ENCODE data around the gene HMOX1. TPM values are rescaled to one million over a fixed set of nuclear protein-coding genes. Genes with fewer than 3 reads are reported as not detected.

Gene HMOX1
- total and polyA plus RNA-seq, 2 of the 8 experiments (the other 6 are each of a cell fraction or from before 2014, with no cell fraction given): 25.0 to 41.6 TPM

GRCh38 chr22:35350539-35351503, 30.1 kb upstream of the HMOX1 start:
- peaks cover 1% of the 10 kb centered on the region in 2 experiments for H4K20me1 ChIP-seq (replicated peaks in 1 of 2; ENCODE audit: control insufficient read depth in 1 of 2, insufficient read depth in 2 of 2, low read length in 2 of 2)
- H2BK12ac ChIP-seq (ENCODE audit: low read depth, low read length): peak overlapping the region; percentile 75; the same call in 1 of the 2 replicates
- H4K5ac ChIP-seq (ENCODE audit: insufficient read length, low read depth, low read length): no peak overlapping the region
- H2BK15ac ChIP-seq (ENCODE audit: low read length): no peak overlapping the region; the same call in 1 of the 2 replicates
- H3K23ac ChIP-seq (ENCODE audit: insufficient read length): no peak overlapping the region
- peak; percentile 89 for FAIRE-seq
- H2AFZ ChIP-seq (ENCODE audit: low read length): peak overlapping the region; percentile 96
- peaks cover 3% of the 10 kb centered on the region; the same call in 1 of the 2 replicates for H3K23me2 ChIP-seq (ENCODE audit: low read depth, low read length)
- peak overlapping the region; percentile 75; the same call in 1 of the 2 replicates for H2BK20ac ChIP-seq (ENCODE audit: low read length)
- H2BK5ac ChIP-seq (ENCODE audit: low read depth, low read length): peak overlapping the region; percentile 53; the same call in 1 of the 2 replicates
- POLR2A ChIA-PET (ENCODE audit: partially characterized antibody): interaction anchor here (0.6 to 5.7 kb wide), 12 partner anchors 10 to 706 kb away, joined by 3 to 36 read pairs (median 5); no protein-coding TSS in a partner anchor
- peak overlapping the region; percentile 3 for H3K4ac ChIP-seq (replicated peaks; ENCODE audit: insufficient read length, low read depth, low read length)
- H3K4me2 ChIP-seq (ENCODE audit: insufficient read depth in 1 of 2, low read depth in 2 of 2, low read length in 2 of 2): peak overlapping the region; percentile 63 to 78
- H4K91ac ChIP-seq (replicated peaks; ENCODE audit: insufficient read length, low read length): peak overlapping the region; percentile 93
- peak overlapping the region; percentile 42 for H3K56ac ChIP-seq (replicated peaks; ENCODE audit: insufficient read length, low read depth, low read length)
- H3K27me3 ChIP-seq (replicated peaks in 1 of 4; ENCODE audit: control insufficient read depth in 3 of 4, extremely low read depth in 1 of 4, insufficient read depth in 3 of 4, low read length in 3 of 4): peaks cover 0 to 4% (median 0%) of the 10 kb centered on the region in 4 experiments; a peak in 4 of 7 replicates
- H4K8ac ChIP-seq (ENCODE audit: extremely low read depth, insufficient read depth, low read length): peak overlapping the region; percentile 90
- H3K18ac ChIP-seq (ENCODE audit: extremely low read depth, low read length): peak overlapping the region; percentile 88
- WGBS, 2 experiments (ENCODE audit: extremely low coverage in 1 of 2, insufficient coverage in 1 of 2, insufficient read length in 1 of 2, insufficient replicate concordance in 2 of 2, low coverage in 1 of 2, low lambda C conversion rate in 2 of 2, missing lambda C conversion rate in 1 of 2): 9% methylated on average over 43 of the region's 47 CpGs; no CpG with 5 or more reads in 1 of the 2 experiments
- H3K9me3 ChIP-seq (ENCODE audit: insufficient read depth in 2 of 2, low read depth in 1 of 2, low read length in 1 of 2): no peaks in the 10 kb centered on the region
- CTCF ChIA-PET (ENCODE audit: partially characterized antibody): interaction anchor here (0.6 to 5.1 kb wide), 43 partner anchors 8 to 270 kb away, joined by 3 to 39 read pairs (median 5); partner anchors contain the start of gene HMOX1
- DNase-seq (ENCODE audit: low read depth in 1 of 2, low spot score in 2 of 2): peak; percentile 75 to 94
- peak overlapping the region in 2 of 4 experiments; percentile 54 to 55; a peak in 4 of 7 replicates for H3K9ac ChIP-seq (replicated peaks in 1 of 4; ENCODE audit: extremely low read depth in 1 of 4, low read depth in 3 of 4, low read length in 3 of 4)
- peak overlapping the region; percentile 72; the same call in 1 of the 2 replicates for H2AK5ac ChIP-seq (ENCODE audit: low read depth, low read length)
- H3K36me3 ChIP-seq (ENCODE audit: control insufficient read depth in 2 of 4, insufficient read depth in 4 of 4, low read length in 3 of 4): no peaks in the 10 kb centered on the region
- H3K4me3 ChIP-seq (ENCODE audit: extremely low read depth in 1 of 4, insufficient read depth in 2 of 4, low read depth in 3 of 4, low read length in 4 of 4): peak overlapping the region; percentile 38 to 79 (median 70)
- no peak overlapping the region for H3K14ac ChIP-seq (ENCODE audit: insufficient read length)
- no peak overlapping the region for H2BK120ac ChIP-seq (replicated peaks; ENCODE audit: low read depth, low read length)
- peaks cover 0 to 12% (median 5%) of the 10 kb centered on the region in 4 experiments; a peak in 5 of 7 replicates for H3K4me1 ChIP-seq (replicated peaks in 1 of 4; ENCODE audit: control insufficient read depth in 3 of 4, insufficient read depth in 4 of 4, low read length in 3 of 4)
- H3K79me1 ChIP-seq (ENCODE audit: low read depth, low read length): no peaks in the 10 kb centered on the region
- H3K27ac ChIP-seq (ENCODE audit: low read depth, low read length): no peak overlapping the region
- no peaks in the 10 kb centered on the region for H3K79me2 ChIP-seq (ENCODE audit: control insufficient read depth in 1 of 2, insufficient read depth in 2 of 2, low read length in 2 of 2)
- TF ChIP-seq RXRA (IDR thresholded peaks at IDR 0.05; ENCODE audit: insufficient read depth, low read depth, low read length) (no peak), EP300 (IDR thresholded peaks at IDR 0.05; ENCODE audit: borderline replicate concordance in 1 of 2, low read depth in 2 of 2, low read length in 2 of 2) (no peak), EGR1 (IDR thresholded peaks at IDR 0.05; ENCODE audit: borderline replicate concordance, low read depth, low read length) (no peak), MAX (IDR thresholded peaks at IDR 0.05) (peak; percentile 33; the same call in 1 of the 2 replicates), BRCA1 (IDR thresholded peaks at IDR 0.05; ENCODE audit: low read depth, low read length) (no peak), POU5F1 (IDR thresholded peaks at IDR 0.05; ENCODE audit: low read depth, low read length) (no peak), SP2 (IDR thresholded peaks at IDR 0.05; ENCODE audit: low read length) (no peak), CREB1 (IDR thresholded peaks at IDR 0.05) (peak; percentile 28; the same call in 1 of the 2 replicates), SP1 (IDR thresholded peaks at IDR 0.05; ENCODE audit: low read depth, low read length) (no peak), RBBP5 (IDR thresholded peaks at IDR 0.05; ENCODE audit: borderline replicate concordance, low read depth, low read length) (no peak)
